Nephron progenitor cell (in vitro differentiated cells): ENCODE measurements around the gene CAMTA2.

Experiments
- DNase-seq: peaks from one replicate; pipeline ENCODE4 v3.0.0; 2021
- H3K27ac Mint-ChIP-seq: 2 replicates; pipeline ENCODE4 v1.8.0; 2021; ENCODE audit warnings: mild to moderate bottlenecking, moderate library complexity, mixed read lengths
- H3K27me3 Mint-ChIP-seq: 2 replicates; pipeline ENCODE4 v1.8.0; 2021; ENCODE audit warnings: mild to moderate bottlenecking, low read depth, mixed read lengths; ENCODE audit not compliant: poor library complexity
- H3K36me3 Mint-ChIP-seq: 2 replicates; pipeline ENCODE4 v1.8.0; 2021; ENCODE audit warnings: low read depth, mixed read lengths
- H3K4me1 Mint-ChIP-seq: 2 replicates; pipeline ENCODE4 v1.8.0; 2021; ENCODE audit warnings: mixed read lengths
- H3K4me3 Mint-ChIP-seq: 2 replicates; pipeline ENCODE4 v1.8.0; 2021; ENCODE audit warnings: mild to moderate bottlenecking, moderate library complexity, mixed read lengths
- H3K9me3 Mint-ChIP-seq: 2 replicates; pipeline ENCODE4 v1.8.0; 2021; ENCODE audit warnings: mild to moderate bottlenecking, moderate library complexity, mixed read lengths
- TF ChIP-seq, protein P1 (sequence below): fragments of 200-600 bp; sonication (generic); IDR thresholded peaks from 2 replicates; pipeline ENCODE4 v1.5.0; 2021; ENCODE audit warnings: antibody characterized with exemption

Gene CAMTA2

DNA sequence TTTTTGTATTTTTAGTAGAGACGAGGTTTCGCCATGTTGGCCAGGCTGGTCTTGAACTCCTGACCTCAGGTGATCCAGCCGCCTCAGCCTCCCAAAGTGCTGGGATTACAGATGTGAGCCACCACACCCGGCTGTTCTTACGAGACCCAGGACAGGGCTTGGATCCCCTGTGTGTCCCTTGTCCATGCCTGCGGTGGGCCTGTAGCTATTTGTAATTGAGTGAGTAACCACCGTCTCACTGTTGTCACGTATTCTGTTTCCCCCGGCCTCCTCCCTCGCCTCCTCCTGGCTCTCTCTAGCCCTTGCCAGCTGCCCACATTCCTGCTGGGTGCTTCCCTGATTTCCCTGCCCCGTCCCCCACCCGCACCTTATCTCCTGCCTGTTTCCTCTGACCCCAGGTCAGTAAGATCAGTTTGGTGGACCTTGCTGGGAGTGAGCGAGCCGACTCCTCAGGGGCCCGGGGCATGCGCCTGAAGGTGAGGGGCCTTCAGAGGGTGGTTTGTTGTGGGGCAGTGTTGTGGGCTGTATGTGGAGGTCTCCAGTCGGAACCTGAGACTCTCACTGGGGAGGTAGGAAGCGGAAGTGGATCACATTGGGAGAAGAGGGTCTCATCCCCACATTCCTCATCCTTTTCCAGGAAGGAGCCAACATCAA, 15.9 kb upstream of the CAMTA2 start:
- peaks cover 23% of the 10 kb centered on the region for H3K4me1 Mint-ChIP-seq
- peaks cover 65% of the 10 kb centered on the region for H3K36me3 Mint-ChIP-seq
- TF ChIP-seq, protein P1, sequence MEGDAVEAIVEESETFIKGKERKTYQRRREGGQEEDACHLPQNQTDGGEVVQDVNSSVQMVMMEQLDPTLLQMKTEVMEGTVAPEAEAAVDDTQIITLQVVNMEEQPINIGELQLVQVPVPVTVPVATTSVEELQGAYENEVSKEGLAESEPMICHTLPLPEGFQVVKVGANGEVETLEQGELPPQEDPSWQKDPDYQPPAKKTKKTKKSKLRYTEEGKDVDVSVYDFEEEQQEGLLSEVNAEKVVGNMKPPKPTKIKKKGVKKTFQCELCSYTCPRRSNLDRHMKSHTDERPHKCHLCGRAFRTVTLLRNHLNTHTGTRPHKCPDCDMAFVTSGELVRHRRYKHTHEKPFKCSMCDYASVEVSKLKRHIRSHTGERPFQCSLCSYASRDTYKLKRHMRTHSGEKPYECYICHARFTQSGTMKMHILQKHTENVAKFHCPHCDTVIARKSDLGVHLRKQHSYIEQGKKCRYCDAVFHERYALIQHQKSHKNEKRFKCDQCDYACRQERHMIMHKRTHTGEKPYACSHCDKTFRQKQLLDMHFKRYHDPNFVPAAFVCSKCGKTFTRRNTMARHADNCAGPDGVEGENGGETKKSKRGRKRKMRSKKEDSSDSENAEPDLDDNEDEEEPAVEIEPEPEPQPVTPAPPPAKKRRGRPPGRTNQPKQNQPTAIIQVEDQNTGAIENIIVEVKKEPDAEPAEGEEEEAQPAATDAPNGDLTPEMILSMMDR, result no peak
- peaks cover 9% of the 10 kb centered on the region for H3K27me3 Mint-ChIP-seq
- no peak overlapping the region for H3K27ac Mint-ChIP-seq
- no peak for DNase-seq
- H3K4me3 Mint-ChIP-seq, result no peak overlapping the region
- no peaks in the 10 kb centered on the region for H3K9me3 Mint-ChIP-seq

GRCh38 chr17:5002121-5002788, 14.8 kb upstream of the CAMTA2 start:
- no peak for DNase-seq
- peaks cover 9% of the 10 kb centered on the region for H3K27me3 Mint-ChIP-seq
- no peaks in the 10 kb centered on the region for H3K9me3 Mint-ChIP-seq
- H3K4me3 Mint-ChIP-seq, result no peak overlapping the region
- peaks cover 54% of the 10 kb centered on the region for H3K36me3 Mint-ChIP-seq
- H3K4me1 Mint-ChIP-seq, result peaks cover 23% of the 10 kb centered on the region
- TF ChIP-seq, protein P1, result no peak
- H3K27ac Mint-ChIP-seq, result no peak overlapping the region

DNA sequence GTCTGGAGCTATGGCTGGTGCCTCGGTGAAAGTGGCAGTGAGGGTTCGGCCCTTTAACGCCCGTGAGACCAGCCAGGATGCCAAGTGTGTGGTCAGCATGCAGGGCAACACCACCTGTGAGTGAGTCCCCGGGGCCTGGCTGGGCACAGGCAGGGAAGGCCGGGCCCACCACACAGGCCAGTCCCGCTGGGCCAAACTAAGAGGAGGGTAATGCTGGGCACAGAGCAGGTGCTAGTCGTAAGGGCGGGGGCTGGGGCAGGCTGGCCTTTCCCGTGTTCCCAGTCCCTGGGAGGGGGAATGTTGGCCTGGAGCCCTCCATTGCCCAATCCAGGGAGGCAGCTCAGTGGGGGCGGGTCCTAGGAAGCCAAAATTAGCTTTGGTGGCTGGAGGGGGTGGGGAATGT, 12.8 kb upstream of the CAMTA2 start:
- Mint-ChIP-seq H3K27ac (no peak overlapping the region), H3K27me3 (peaks cover 24% of the 10 kb centered on the region), H3K4me1 (peaks cover 35% of the 10 kb centered on the region), H3K36me3 (peaks cover 43% of the 10 kb centered on the region), H3K9me3 (no peaks in the 10 kb centered on the region), H3K4me3 (peak overlapping the region; percentile 86)
- TF ChIP-seq, protein P1, result no peak
- no peak for DNase-seq

DNA sequence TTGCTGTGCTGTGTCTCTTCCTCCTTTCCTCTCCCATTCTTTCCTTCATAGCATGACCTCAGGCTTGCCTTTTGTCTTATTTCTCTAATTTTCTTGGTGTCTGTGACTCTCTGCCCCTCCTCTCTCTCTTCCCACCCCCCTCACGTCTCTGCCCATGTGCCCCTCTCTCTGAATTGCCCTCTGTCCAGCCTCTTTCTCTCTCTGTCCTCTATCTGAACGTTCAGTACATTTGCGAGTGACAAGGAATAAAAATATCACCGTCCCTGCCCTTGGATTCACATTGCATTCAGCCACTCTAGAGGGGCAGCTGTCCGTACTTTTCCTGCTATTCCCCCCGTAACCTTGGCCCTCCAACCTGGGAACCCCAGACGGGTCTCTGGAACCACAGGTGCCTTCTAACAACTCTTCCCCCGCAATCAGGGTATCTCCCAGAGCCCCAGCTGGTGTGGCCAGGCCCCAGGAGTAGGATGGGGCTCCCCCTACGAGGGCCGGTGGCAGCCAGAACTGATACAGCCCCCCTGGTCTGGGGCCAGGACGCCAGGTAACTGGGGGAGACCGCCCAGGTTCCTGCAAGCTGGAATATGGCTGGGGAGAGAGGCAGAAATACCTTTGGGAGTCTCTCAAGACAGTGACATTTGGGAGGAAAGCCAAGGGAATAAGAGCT, 12.1 kb upstream of the CAMTA2 start:
- Mint-ChIP-seq H3K36me3 (peaks cover 36% of the 10 kb centered on the region), H3K9me3 (no peaks in the 10 kb centered on the region), H3K4me1 (peaks cover 39% of the 10 kb centered on the region), H3K4me3 (peak overlapping the region; percentile 86), H3K27me3 (peaks cover 28% of the 10 kb centered on the region), H3K27ac (no peak overlapping the region)
- TF ChIP-seq, protein P1, result no peak
- no peak for DNase-seq

DNA sequence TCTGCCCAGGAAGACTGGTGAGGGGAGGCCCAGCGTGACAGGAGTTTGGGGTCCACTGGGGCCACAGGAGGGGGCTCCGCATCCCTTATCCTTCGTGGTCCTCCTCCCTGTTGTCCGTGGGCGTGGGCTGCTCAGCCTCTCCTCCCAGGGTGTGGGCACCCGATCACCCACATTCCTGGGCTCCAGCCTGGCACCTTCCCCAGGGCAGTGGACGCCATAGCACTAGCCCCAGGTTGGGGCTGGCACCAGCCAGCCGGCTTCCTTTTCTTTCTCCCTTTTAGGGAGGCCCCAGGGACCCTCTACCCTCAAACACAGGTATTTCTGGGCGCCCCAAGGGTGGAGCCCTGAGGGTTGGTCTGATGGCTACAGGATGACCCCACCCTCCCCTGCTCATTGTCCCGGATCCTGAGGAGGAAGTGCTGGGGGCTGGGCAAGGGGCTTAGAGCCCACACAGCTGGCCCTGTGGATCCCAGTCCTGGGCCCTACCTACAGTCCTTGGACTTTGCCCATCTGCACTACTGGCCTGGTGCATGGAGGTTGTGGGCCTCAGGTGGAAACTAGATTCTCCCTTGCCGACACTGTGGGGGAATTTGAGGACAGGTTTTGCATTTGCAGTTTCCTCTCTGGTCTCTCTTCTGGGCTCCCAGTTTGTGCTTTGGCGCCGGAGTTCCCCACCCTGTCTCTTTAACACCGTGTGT, 11.4 kb upstream of the CAMTA2 start:
- Mint-ChIP-seq H3K4me3 (peak overlapping the region; percentile 86), H3K4me1 (peaks cover 39% of the 10 kb centered on the region), H3K9me3 (peaks cover 4% of the 10 kb centered on the region), H3K27me3 (peaks cover 33% of the 10 kb centered on the region), H3K27ac (no peak overlapping the region), H3K36me3 (peaks cover 29% of the 10 kb centered on the region)
- no peak for DNase-seq
- TF ChIP-seq, protein P1, result no peak
